Measurements from ENCODE around the gene PCDHA1.

DNA sequence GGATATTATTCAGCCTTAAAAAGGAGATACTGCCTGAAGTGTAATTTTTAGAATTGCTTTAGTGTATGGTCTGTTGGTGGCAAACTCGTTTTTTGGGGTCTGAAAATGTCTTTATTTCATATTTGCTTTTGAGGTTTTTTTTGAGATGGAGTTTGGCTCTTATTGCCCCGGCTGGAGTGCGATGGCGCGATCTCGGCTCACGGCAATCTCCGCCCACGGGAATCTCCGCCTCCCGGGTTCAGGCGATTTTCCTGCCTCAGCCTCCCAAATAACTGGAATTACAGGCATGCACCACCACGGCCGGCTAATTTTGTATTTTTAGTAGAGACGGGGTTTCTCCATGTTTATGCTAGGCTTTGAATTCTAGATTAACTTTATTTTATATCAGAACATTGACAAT lies 245.1 kb downstream of the PCDHA1 start:
- TF ChIP-seq, protein P1, sequence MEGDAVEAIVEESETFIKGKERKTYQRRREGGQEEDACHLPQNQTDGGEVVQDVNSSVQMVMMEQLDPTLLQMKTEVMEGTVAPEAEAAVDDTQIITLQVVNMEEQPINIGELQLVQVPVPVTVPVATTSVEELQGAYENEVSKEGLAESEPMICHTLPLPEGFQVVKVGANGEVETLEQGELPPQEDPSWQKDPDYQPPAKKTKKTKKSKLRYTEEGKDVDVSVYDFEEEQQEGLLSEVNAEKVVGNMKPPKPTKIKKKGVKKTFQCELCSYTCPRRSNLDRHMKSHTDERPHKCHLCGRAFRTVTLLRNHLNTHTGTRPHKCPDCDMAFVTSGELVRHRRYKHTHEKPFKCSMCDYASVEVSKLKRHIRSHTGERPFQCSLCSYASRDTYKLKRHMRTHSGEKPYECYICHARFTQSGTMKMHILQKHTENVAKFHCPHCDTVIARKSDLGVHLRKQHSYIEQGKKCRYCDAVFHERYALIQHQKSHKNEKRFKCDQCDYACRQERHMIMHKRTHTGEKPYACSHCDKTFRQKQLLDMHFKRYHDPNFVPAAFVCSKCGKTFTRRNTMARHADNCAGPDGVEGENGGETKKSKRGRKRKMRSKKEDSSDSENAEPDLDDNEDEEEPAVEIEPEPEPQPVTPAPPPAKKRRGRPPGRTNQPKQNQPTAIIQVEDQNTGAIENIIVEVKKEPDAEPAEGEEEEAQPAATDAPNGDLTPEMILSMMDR (IDR thresholded peaks at IDR 0.05), result no peak
- no peak for TF ChIP-seq POLR2A (IDR thresholded peaks at IDR 0.05)

Measured in uterus (tissue), 2 donors.